Measurements from ENCODE around the gene SLC24A1. TPM values are rescaled to one million over a fixed set of nuclear protein-coding genes. Genes with fewer than 3 reads are reported as not detected.

Gene SLC24A1
- total RNA-seq, result 1.7 and 3.2 TPM in 2 replicates

DNA sequence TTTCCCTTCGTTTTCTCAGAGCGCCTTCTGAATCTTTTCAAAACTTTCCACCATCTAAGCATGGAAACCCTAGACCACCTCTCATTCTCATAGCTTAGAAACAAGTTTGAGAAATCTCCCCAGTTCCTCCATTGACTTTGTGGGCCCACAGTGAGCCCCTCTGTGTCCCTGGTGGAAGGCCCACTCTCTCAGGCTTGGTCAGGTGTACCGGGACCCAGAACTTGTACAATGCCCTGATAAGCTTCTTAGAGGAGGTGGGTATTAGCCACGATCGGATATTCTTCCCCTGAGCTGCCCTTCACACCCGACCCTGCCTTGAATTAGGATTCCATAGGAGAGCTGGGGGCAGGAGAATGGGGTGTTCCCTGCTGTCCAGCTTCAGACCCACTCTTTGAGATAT, at the start of gene SLC24A1:
SLC24A1 (plus strand) TSS at position 301 of the 400 bp plus-strand sequence. CDS start 2,143 bp downstream, outside the sequence.

DNA sequence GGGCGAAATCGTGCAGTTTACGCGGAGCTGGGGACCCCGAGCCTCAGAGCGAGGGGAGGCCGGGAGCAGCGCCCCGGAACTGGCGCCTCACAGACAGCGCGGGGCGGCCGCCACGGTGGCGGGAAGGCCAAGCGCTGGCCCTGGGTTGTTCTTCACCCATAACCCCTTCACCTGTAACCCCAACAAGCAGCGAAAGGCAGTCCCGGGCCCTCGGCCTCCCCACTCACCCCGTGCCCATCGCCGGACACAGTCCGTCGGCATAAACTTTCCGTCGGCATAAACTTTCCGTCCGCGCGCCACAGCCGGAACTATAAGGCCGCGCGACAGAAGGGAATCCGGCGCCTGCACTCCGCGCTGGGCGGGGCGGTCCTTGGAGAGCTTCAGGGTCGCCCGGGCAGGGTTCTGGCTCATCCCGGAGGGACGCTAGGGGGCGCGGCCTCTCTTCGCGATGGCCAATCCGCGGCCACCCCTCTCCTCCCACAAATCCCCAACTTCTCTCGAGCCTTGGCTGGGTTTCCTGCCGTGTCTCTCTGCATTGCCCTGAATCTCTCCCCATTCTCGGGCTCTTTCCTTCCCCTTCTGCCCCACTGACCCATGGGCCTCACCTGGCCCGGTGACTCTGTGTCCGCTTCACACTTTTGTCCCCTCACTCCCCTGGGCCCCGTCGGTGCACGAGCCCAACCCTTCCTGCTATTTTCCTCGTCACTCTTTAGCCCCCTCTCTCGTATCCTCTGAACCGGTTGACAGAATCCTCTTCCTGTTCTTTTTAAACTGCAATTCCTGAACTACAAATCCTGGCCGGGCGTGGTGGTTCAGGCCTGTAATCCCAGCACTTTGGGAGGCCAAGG, 10.6 kb upstream of the SLC24A1 start, which contains the start of gene INTS14:
INTS14 (minus strand) TSS at position 261 of the 848 bp plus-strand sequence. CDS start 3,751 bp downstream, outside the sequence.

Other genes with a start within 250 kb of the SLC24A1 start
- gene IGDCC3, start 243.9 kb upstream of the SLC24A1 start, total RNA-seq, result not detected in 2 replicates
- under 0.01 TPM in 2 replicates for gene IGDCC4, start 199.0 kb upstream of the SLC24A1 start, total RNA-seq
- 43.5 and 50.0 TPM in 2 replicates for gene DPP8, start 104.2 kb upstream of the SLC24A1 start, total RNA-seq
- 112 and 142 TPM in 2 replicates for gene HACD3, start 91.5 kb upstream of the SLC24A1 start, total RNA-seq
- gene INTS14, start 10.8 kb upstream of the SLC24A1 start, total RNA-seq, result 36.7 and 43.2 TPM in 2 replicates
- 15.9 and 22.3 TPM in 2 replicates for gene DENND4A, start 170.4 kb downstream of the SLC24A1 start, total RNA-seq
- 128 and 271 TPM in 2 replicates for gene RAB11A, start 247.6 kb downstream of the SLC24A1 start, total RNA-seq

Measured in epithelial cell of umbilical artery (primary cell).